Measurements from ENCODE around the gene BSG.

DNA sequence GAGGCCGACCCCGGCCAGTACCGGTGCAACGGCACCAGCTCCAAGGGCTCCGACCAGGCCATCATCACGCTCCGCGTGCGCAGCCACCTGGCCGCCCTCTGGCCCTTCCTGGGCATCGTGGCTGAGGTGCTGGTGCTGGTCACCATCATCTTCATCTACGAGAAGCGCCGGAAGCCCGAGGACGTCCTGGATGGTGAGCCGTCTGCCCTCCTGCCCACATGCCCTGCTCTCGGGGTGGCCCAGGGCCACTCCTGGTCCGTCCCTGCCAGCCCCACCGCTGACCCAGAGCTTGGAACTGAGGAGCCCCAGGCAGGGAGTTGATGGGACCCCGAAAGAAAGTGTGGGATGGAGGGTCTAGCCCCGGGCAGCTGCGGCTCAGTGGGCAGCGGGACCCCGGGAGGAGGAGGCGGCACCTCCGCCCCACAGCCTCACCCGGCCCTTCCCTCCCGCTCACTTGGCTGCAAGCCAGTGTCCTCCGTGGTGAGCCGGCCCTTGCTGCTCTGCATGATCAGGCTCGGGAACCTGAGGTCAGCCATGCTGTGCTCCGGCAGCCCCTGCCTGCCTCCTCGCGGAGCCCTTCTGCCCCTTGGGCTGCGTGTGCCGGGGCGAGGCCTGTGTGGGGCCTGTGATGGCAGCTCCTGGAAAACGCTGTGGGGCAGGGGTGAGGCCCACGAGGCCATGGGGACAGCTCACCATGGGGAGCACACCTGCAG lies 9.2 kb downstream of the BSG start:
- TF ChIP-seq, protein P1, sequence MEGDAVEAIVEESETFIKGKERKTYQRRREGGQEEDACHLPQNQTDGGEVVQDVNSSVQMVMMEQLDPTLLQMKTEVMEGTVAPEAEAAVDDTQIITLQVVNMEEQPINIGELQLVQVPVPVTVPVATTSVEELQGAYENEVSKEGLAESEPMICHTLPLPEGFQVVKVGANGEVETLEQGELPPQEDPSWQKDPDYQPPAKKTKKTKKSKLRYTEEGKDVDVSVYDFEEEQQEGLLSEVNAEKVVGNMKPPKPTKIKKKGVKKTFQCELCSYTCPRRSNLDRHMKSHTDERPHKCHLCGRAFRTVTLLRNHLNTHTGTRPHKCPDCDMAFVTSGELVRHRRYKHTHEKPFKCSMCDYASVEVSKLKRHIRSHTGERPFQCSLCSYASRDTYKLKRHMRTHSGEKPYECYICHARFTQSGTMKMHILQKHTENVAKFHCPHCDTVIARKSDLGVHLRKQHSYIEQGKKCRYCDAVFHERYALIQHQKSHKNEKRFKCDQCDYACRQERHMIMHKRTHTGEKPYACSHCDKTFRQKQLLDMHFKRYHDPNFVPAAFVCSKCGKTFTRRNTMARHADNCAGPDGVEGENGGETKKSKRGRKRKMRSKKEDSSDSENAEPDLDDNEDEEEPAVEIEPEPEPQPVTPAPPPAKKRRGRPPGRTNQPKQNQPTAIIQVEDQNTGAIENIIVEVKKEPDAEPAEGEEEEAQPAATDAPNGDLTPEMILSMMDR (tag by site-specific recombination; IDR thresholded peaks at IDR 0.05) = no peak
- TF ChIP-seq HOXD13 (CRISPR knock-in tag; IDR thresholded peaks at IDR 0.05; ENCODE audit: borderline replicate concordance) (no peak), TCF7L2 (IDR thresholded peaks at IDR 0.05; ENCODE audit: borderline replicate concordance, low read depth, low read length) (no peak), ZNF138 (tag by site-specific recombination; IDR thresholded peaks at IDR 0.05; ENCODE audit: borderline replicate concordance) (no peak), ZNF629 (tag by site-specific recombination; IDR thresholded peaks at IDR 0.05) (no peak)
- TF ChIP-seq, protein P2, sequence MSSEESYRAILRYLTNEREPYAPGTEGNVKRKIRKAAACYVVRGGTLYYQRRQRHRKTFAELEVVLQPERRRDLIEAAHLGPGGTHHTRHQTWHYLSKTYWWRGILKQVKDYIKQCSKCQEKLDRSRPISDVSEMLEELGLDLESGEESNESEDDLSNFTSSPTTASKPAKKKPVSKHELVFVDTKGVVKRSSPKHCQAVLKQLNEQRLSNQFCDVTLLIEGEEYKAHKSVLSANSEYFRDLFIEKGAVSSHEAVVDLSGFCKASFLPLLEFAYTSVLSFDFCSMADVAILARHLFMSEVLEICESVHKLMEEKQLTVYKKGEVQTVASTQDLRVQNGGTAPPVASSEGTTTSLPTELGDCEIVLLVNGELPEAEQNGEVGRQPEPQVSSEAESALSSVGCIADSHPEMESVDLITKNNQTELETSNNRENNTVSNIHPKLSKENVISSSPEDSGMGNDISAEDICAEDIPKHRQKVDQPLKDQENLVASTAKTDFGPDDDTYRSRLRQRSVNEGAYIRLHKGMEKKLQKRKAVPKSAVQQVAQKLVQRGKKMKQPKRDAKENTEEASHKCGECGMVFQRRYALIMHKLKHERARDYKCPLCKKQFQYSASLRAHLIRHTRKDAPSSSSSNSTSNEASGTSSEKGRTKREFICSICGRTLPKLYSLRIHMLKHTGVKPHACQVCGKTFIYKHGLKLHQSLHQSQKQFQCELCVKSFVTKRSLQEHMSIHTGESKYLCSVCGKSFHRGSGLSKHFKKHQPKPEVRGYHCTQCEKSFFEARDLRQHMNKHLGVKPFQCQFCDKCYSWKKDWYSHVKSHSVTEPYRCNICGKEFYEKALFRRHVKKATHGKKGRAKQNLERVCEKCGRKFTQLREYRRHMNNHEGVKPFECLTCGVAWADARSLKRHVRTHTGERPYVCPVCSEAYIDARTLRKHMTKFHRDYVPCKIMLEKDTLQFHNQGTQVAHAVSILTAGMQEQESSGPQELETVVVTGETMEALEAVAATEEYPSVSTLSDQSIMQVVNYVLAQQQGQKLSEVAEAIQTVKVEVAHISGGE (tag by site-specific recombination; conservative IDR thresholded peaks at IDR 0.05; ENCODE audit: low read depth) = no peak
